GM21367 (cell line): ENCODE measurements around the gene GRIK2.

Experiments used
- ATAC-seq: cut with Tn5 transposase; IDR thresholded peaks from one replicate; pipeline ENCODE4 v1.9.1; 2021; ENCODE audit not compliant: unreplicated experiment

Gene GRIK2

DNA sequence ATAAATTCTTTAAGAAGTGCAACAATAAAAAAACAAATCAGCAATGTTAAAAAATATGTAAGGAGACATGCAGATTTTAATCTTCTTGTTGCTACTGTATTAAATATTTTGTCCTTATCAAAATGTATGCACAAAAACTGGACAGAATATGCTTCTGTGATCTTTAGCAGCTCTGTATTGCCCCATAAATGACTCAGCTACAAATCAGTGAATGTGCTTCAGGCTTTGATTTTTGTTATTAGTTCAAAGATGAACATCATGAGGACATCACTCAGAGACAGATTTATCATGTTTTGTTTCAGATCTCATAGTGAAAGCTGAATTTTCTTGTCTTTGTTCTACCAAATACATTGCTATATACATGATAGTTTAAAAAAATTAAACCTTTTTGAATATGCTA lies 312.4 kb downstream of the GRIK2 start:
- no peak for ATAC-seq

DNA sequence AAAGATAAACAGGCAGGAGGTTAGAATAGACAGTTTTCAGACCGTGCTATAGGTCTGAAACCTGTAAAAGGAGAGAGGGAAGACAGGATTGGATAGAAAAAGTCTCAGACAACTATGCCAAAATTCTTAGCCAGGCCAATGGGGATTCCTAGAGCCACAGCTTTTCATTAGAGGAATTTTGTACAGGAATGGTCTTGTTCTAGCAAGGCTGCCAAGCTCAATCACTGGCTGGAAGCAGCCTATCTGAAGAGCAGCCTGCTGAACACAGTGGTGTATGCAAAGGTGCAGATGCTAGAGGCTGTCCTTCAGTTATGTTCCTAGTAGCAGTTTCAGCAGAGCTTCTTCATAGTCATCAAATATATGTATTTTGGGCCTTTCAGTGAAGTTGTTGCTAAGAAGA lies 313.1 kb downstream of the GRIK2 start:
- ATAC-seq: no peak

DNA sequence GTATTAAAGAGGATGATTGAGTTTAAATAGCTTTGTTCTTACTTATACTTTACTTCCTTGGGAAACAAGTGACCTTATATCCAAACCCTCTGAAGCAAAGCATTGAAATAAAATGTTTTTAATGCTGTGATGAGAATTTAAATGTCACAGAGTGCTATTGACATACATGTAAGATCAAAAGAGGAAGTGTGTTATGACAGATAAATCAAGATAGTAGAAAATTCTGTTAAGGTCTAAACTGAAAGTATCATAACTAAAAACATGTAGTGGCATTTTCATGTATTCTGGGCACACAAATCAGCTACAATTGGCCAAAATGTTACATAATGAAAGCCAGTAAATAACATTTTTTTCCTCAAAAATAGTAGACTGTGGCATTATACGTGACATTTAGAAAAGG lies 318.0 kb downstream of the GRIK2 start:
- ATAC-seq: no peak

DNA sequence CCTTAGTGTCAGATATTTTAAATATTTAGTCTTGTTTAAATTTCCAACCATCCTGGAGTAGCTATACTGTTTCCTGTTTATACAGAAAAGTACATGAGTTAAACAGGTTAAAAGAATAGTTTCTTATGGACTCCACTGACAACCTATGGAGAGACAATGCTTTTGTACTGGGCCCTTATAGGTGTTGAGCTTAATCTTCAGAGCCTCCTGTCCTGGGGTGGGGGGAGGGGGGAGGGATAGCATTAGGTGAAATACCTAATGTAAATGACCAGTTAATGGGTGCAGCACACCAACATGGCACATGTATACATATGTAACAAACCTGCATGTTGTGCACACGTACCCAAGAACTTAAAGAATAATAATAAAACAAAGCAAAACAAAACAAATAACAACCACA lies 322.9 kb downstream of the GRIK2 start:
- ATAC-seq: no peak

DNA sequence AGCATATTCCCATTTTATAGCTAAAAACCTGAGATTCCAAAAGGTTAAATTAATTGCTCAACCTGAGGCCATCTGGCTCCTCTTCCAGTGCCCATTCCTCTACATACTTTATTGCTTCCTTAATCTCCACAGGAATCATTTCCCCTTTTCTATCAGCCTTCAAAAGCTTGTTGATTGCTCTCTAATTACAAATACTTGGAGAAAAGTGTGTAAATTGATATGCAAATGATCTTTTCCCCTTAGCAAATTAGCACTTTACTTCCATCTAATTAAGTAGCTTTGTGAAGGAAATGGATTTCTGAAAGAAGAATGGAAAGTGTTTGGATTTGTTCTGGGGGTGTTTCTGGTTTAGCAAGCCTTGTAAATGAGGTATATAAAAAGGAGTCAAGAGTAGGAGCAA lies 323.3 kb downstream of the GRIK2 start:
- ATAC-seq: no peak

DNA sequence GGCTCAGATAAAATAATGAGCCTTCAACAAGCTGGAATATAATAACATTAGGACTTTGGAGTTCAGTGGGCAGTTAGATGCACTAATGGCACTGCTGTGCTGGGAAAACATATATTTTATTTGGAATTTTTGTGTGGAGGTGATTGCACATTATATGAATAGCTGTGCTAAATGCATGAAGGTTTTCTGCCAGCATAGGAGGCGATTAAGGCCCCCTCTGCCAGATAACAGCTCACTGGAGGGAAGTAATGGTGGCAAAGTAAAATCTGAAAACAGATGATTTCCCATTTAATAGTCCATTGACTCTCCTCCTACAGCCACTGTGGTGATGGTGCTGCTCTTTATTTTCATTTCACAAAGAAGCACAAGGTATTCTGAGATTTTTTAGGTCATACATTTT lies 326.0 kb downstream of the GRIK2 start:
- no peak for ATAC-seq

DNA sequence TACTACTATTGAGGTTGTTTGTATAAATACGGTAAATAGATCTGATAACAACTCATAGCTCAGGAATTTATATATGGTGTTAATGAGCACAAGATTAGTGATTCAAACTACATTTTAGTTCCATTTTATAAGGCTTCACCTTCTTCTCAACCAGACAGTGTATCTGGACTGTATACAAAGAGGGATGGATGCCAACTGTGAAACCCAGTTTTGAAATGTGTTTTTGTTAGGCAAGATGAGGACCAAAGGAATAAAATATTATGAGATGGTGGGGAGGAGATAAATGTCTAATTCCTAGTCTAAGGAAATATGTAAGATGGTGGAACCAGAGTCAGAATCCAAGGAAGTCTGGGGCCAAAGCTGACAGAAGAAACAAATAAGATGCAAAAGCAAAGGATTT lies 329.0 kb downstream of the GRIK2 start:
- no peak for ATAC-seq

DNA sequence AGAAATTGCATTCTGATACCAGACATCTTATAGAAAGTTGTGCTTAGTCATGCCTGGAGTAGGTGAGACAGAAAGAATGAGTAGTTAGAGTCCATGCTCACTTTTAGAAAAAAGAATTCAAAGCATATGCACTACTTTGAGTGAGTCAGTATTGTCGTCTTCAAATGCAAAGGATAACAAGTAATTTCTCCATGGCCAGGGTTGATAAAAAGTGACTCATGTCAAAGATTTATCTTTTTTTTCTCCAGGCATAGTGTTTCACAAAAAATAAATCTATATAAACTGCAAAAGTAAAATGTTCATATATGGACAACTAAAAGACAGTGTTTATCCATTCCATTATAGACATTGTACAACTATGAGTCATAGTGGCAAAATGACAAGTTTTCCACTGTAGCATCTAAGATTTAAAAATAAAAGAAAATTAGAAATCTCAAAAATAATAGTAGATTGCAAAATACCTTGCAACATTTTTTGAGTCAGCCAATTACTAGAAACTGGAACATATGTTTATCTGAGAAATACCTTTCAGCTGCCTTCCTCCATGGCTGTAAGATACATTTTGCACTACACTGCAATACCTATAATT lies 329.6 kb downstream of the GRIK2 start:
- ATAC-seq: no peak

DNA sequence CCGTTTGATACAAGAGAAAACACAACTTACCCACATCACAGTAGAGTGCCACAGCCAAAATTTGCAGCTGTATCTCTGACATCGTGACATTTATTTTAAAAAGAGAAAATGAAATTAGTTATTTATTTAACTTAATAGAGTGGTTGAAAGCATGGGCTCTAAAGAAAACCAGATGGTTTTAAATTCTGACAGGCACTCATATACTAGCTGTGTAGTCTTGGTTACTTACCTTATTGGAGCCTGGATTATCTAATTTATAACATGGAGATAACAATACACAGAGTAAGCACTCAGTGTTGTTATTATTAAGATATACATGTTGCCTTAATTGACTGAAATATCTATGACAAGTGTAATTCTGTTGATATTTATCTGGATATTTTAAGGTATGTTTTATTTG lies 334.9 kb downstream of the GRIK2 start:
- no peak for ATAC-seq

DNA sequence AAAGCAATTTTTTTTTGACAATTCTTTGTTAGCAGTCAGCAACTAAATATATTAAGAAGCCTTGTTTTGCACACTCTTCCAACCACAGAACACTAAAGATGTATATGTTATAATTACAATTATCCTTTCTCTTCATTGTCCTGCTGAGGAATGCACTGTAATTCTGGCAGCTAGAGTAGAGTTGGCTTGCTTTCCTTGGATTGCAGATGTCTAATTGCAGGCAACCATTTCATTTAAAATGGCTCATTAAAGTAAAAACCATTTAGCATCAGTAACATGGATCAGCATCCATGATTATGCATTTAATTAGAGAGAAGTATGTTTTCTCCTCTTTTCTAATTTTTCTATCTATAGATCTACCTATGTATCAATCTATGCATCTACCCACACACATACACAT lies 335.4 kb downstream of the GRIK2 start:
- no peak for ATAC-seq

DNA sequence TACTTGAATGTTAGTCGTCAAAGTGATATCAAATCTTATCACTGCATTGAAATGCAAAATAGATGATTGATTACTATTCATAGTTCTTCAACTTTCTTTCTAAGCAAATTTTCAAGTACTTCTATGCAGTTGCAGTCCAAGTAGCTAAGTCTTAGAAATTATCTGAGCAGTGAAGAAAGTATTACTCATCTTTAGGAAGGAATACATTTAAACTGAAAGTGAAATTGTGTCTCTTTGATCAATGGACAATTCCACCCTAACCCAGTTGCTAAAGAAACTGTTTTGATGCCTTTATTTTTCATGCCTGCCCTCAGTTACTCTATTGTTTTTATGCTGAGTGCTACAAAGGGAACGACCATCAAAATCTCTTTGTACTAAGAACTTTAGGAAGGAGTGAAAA lies 337.4 kb downstream of the GRIK2 start:
- ATAC-seq: no peak

DNA sequence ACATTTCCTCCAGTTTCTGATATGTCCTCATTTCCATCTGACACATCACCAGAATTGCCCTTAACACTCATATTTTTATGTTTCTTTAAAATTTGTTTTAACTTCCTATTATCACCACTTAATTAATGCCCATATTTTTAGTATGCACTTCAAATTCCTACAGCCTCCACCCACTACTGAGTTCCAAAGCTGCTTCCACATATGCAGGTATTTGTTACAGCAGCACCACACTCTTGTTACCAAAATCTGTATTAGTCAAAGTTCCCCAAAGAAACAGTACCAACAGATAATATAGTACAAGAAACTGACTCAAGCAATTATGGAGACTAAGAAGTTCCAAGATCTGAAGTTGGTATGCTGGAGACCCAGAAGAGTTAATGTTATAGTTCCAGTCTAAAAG lies 340.4 kb downstream of the GRIK2 start:
- no peak for ATAC-seq

DNA sequence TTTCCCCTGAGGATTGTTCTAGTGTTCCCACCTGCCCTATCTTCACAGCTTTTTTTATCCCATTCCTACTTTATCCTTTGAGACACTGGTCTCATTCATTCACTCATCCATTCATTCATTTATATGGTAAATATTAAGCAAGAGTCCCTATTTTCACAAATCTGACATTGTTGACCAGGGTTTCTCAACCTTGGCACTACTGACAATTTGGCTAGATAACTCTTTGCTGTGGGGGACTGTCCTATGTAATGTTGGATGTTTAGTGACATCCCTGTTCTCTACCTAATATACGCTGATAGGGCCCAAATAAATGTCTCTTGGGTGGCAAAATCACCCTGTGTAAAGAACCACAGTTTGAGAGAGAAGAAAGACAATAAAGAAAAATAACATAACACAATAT lies 345.0 kb downstream of the GRIK2 start:
- no peak for ATAC-seq

DNA sequence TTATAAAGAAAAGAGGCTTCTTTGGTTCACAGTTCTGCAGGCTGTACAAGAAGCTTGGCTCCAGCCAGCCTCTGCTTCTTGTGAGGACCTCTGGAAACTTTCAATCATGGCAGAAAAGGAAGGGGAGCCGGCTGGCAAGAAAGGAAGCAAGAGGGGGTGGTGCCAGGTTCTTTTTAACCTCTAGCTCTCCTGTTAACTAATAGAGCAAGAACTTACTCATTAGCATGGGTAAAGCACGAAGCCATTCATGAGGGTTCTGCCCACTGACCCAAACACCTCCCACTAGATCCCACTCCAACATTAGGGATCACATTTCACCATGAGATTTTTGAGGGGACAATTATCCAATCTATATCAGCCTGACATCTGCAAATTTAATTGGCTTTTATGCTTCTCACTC lies 347.1 kb downstream of the GRIK2 start:
- no peak for ATAC-seq

DNA sequence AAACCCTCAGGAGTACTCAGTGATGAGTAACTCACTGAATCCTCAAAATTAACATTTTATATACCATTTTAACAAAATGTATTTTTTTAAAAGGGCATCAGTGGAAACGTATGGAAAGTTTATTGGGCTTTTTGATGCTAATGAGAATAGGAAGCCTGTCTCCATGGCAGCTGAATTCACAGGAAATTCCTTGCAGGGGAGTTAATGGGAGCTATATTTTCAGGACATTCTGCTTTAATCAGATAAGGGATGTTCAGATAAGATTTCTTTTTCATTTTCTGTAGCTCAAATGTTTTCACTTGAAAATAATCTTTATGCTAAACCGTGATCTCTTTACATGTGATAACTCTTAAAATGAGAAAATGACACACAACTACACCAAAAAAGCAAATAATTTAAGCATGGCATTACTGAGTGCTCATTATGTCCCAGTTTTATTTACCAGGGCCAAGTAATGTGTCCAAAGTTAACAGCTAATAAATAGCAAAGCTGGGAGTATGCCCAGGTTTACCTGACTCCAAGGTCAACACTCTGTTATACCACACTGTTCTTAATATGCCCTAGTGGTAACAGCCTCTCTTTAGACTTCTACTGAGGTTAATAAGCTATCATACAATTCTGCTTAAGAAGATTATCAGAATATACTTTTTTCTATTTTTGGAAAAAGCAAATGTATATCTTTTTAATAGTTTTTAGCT lies 348.1 kb downstream of the GRIK2 start:
- ATAC-seq: no peak

DNA sequence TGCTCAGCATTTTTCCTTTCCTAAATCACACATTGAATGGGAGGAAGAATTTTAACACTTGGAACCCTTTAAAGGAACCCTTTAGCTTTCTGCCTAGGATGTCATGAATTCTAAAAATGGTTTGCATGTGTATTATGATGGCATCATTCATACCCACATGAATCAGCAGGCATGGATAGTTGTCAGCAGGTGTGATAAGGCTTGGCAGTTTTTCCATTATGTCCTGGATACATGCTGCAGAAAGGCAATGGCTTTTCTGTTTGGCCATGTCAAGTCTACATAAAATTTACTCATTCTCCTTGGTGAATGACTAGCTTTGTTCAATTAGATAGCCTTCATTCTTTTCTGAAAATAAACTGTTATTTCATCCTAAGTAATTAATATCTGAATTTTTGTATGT lies 353.7 kb downstream of the GRIK2 start:
- no peak for ATAC-seq

DNA sequence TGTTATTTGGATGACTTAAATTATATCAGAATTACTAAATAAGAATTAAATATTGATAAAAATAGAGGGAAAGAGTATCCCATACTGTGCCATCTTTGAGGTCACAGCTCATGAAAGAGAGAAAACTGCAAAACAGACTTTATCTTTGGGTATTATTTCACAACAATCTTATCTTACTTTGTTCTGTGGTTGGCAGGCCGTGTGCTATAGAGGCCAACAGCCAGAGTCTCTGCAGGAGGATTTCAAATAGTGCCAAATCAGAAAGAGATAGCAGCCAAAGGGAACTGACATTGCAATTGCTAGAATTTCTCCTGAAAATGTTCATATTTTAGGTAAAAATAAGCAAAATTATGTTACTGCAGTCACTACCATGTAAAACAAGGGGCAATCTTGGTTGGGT lies 354.2 kb downstream of the GRIK2 start:
- ATAC-seq: no peak

DNA sequence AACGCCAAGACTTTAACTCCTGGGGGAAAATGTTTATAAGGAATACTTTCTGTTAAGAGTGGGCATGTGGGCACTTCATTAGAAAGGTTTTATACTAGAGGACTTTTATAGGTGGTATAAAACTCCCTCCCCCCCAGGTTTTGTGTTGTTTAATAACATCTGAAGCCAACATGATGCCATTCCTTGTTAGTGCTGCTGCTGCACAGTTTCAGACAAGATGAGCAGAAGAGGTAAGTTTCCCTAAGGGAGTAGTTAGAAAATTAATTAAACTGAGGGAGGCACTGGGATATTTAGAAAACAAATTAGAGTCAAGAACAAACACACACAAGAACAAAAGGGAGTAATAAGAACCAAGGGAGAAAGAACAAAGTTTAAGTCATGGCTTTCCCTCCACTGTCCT lies 362.4 kb downstream of the GRIK2 start:
- no peak for ATAC-seq

DNA sequence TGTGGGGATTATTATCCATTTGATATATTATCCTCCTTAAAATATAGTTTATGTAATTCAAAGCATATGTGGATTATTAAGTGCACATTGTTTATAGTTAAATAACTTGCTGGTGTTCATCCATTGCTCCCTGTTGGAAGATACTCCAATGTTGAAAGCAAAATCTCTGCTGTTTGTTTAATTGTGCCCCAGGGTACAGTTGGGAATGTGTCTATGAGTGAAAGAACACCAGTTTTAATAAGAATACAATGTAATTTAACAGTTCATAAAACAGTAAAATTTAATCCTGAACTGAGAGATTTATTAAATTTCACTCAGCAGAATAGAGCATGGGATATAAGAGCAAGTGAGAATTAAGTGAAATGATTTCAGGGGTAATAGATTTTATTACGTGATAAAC lies 364.9 kb downstream of the GRIK2 start:
- no peak for ATAC-seq

DNA sequence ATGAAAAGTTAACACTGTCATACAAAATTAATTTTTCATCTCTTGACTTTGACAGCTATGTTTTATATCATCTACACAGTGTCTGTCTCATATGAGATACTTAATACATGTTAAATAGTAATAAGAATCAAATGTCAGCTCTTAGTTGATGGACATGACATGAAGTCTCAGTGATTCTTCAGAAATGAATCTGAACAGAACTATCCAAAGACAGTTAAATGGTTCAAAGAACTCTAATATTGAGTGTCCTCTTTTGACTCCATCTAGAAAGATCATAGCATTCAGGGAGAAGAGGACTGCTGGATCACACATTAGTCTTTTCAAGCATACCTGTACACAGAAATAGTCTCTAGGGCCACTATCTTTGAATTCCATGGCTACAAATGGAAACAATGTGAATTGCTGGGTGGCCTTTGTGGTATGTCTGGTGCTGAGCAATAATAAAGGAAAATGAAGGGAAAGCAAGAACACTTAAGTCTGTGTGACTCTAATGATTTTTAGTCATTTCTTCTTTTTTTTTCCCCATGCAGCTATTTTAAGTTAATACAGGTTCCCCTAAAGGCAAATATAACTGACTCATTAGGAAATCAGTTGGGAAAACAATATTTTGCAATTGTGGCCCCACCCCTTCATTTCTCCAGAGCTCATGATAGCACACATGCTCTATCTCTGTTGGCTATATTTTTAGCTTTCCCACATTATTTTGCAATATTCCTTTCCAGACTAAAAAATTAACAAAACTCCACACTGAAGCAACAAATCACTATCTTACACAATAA lies 367.5 kb downstream of the GRIK2 start:
- ATAC-seq: no peak

DNA sequence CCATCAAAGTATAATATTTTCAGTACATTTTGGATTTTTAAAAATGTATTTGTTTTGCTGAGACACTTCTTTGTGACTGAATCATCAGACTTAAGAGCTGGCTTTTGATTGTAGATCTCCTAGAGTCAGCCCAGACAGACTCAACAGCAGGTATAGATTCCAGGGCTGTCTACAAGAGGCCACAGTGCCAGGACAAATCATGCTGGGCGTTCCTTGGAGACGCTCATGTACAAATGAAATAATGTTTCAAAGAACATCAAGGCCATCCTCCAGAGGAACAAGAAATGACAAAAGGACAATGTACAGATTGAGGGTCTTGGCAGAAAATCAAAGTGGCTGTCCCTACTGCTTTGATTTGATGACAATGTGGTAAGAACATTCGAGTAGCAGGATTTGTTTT lies 369.3 kb downstream of the GRIK2 start:
- ATAC-seq: no peak

DNA sequence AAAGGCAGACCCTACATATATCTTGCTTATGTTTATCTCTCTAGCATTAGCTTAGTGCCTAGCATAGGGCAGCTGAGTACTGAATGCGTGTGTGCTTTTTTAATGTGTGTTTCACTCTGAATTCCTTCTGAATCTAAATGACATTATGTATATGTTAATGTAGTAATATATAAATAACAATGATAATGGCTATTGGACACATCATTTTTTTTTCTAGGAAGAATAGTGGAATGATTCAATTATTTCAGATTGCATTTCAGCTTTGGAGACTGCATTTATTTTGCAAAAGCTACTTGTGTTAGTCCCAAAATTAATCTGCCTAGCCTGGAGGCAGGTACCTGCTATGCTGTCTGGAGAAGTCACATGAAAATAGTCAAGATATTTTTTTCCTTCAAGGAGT lies 371.8 kb downstream of the GRIK2 start:
- ATAC-seq: no peak
